Subcutaneous abdominal adipose tissue (tissue), 5 donors: ENCODE results near the gene PCDH19.

Experiments used
- H3K27ac ChIP-seq: one replicate; pipeline ENCODE4 v1.7.0; 2013; ENCODE audit warnings: low read depth, mild to moderate bottlenecking, inconsistent platforms, low read length, moderate library complexity
- H3K27me3 ChIP-seq, 5 donors: one replicate each; pipeline ENCODE4 v1.7.0; 2013; ENCODE audit warnings: low read length in 5 of 5, inconsistent platforms in 1 of 5; ENCODE audit not compliant: control insufficient read depth in 5 of 5, insufficient read depth in 4 of 5
- H3K36me3 ChIP-seq, 5 donors: one replicate each; pipeline ENCODE4 v1.7.0; 2013; ENCODE audit warnings: low read length in 5 of 5; ENCODE audit not compliant: control insufficient read depth in 5 of 5, insufficient read depth in 5 of 5
- H3K4me1 ChIP-seq, 5 donors: one replicate each; pipeline ENCODE4 v1.7.0; 2013; ENCODE audit warnings: low read length in 5 of 5, mild to moderate bottlenecking in 3 of 5, moderate library complexity in 1 of 5; ENCODE audit not compliant: control insufficient read depth in 5 of 5, insufficient read depth in 5 of 5
- H3K4me3 ChIP-seq, 5 donors: one replicate each; pipeline ENCODE4 v1.7.0; 2013; ENCODE audit warnings: low read length in 5 of 5, low read depth in 1 of 5
- H3K9ac ChIP-seq, 5 donors: one replicate each; pipeline ENCODE4 v1.7.0; 2013; ENCODE audit warnings: low read length in 5 of 5, mild to moderate bottlenecking in 4 of 5, moderate library complexity in 3 of 5
- H3K9me3 ChIP-seq, 5 donors: one replicate each; pipeline ENCODE4 v1.7.0; 2013; ENCODE audit warnings: low read length in 5 of 5; ENCODE audit not compliant: control insufficient read depth in 5 of 5
- donor health status: healthy.
- donor health status: healthy.
- donor health status: healthy.
- donor health status: healthy.
- donor health status: healthy.

Gene PCDH19

DNA sequence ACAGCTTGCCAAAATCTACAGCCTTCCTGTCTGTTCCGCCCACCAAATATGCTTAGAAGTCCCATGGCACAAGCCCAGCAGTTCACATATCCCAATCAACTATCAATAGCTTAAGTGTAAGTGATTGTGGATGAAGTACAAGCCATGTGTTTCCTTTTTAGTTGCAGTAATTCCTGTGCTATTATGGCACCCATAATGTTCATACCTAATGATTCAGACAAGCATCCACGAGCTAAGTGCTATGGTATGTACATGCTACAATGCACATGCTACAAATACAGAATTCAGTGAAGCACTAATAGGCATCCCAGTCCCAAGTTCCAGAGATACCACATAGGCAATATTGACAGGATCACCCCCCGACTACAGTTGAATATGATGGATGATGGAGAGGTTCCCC lies 94.5 kb downstream of the PCDH19 start:
- Histone ChIP-seq H3K9me3 (no peaks in the 10 kb centered on the region), H3K4me3 (no peak overlapping the region), H3K27ac (no peak overlapping the region), H3K4me1 (no peaks in the 10 kb centered on the region), H3K27me3 (peaks cover 0 to 11% (median 3%) of the 10 kb centered on the region in 5 donors), H3K36me3 (no peaks in the 10 kb centered on the region), H3K9ac (no peak overlapping the region)

DNA sequence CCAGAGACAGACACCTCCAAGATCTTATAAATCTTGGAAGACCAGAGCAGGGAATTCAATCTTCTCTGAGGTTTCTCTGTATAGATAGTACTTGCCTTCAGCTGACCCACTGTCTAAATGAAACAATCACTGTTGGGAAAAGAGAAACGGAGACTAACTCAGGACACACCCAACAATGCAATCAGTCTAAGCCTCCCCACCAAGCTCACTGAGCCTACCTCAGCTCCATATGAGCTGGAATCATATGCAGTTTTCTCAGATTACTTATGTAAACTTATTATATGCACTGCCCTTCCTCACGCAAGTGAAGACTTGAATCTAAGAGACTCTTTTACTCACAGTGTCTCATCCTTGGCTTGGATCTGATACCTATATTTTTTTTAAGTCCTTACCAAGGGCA lies 110.5 kb downstream of the PCDH19 start:
- Histone ChIP-seq H3K4me1 (no peaks in the 10 kb centered on the region), H3K9ac (no peak overlapping the region), H3K9me3 (no peaks in the 10 kb centered on the region), H3K36me3 (peaks cover 0 to 3% (median 0%) of the 10 kb centered on the region in 5 donors), H3K27me3 (peaks cover 0 to 11% (median 6%) of the 10 kb centered on the region in 5 donors), H3K27ac (no peak overlapping the region), H3K4me3 (no peak overlapping the region)

GRCh38 chrX:100297728-100298127 lies 112.3 kb downstream of the PCDH19 start:
- H3K36me3 ChIP-seq = peaks cover 0 to 3% (median 0%) of the 10 kb centered on the region in 5 donors
- no peaks in the 10 kb centered on the region for H3K9me3 ChIP-seq
- no peak overlapping the region for H3K9ac ChIP-seq
- H3K27me3 ChIP-seq = peaks cover 0 to 7% (median 5%) of the 10 kb centered on the region in 5 donors
- no peak overlapping the region for H3K4me3 ChIP-seq
- H3K4me1 ChIP-seq = no peaks in the 10 kb centered on the region
- H3K27ac ChIP-seq = no peak overlapping the region

GRCh38 chrX:100296183-100296753 lies 113.8 kb downstream of the PCDH19 start:
- Histone ChIP-seq H3K27ac (no peak overlapping the region), H3K9ac (no peak overlapping the region)

GRCh38 chrX:100294965-100295364 lies 115.1 kb downstream of the PCDH19 start:
- Histone ChIP-seq H3K9ac (no peak overlapping the region), H3K4me3 (no peak overlapping the region), H3K27ac (no peak overlapping the region), H3K9me3 (no peaks in the 10 kb centered on the region), H3K36me3 (peaks cover 0 to 3% (median 0%) of the 10 kb centered on the region in 5 donors), H3K4me1 (no peaks in the 10 kb centered on the region), H3K27me3 (peaks cover 0 to 11% (median 6%) of the 10 kb centered on the region in 5 donors)

More at GRCh38 chrX:100296183-100296753, 113.8 kb downstream of the PCDH19 start:
- H3K4me3 ChIP-seq = no peak overlapping the region
- no peaks in the 10 kb centered on the region for H3K9me3 ChIP-seq
- no peaks in the 10 kb centered on the region for H3K4me1 ChIP-seq
- peaks cover 0 to 11% (median 5%) of the 10 kb centered on the region in 5 donors for H3K27me3 ChIP-seq
- peaks cover 0 to 3% (median 0%) of the 10 kb centered on the region in 5 donors for H3K36me3 ChIP-seq

DNA sequence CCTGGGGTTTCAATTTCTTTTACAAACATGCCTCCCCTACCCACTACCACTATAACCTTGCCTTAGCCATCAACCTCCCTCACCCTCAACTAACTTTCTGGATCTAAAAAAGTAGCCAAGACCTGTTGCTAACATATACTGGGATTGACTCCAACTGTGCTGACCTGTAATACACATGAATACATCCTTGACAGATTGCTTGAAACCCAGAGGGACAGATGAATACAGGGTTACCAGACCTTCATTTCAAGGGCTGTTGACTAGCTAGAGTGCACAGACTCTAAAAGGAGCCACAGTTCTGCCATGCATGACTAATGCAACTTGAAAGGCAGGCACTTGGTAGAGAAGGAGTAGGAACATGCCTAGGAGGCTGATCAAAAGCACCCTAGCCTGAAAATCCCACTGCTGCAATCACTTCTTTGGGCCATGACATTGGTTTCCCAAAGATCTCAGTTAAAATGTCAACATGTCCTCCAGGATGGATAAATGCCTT lies 121.0 kb downstream of the PCDH19 start:
- Histone ChIP-seq H3K4me3 (no peak overlapping the region), H3K36me3 (no peaks in the 10 kb centered on the region), H3K9ac (no peak overlapping the region), H3K4me1 (no peaks in the 10 kb centered on the region), H3K27me3 (peaks cover 0 to 23% (median 8%) of the 10 kb centered on the region in 5 donors), H3K27ac (no peak overlapping the region), H3K9me3 (no peaks in the 10 kb centered on the region)

- no peak overlapping the region for H3K4me3 ChIP-seq
- H3K9me3 ChIP-seq = peaks cover 0 to 3% (median 0%) of the 10 kb centered on the region in 5 donors
- H3K9ac ChIP-seq = no peak overlapping the region
- no peaks in the 10 kb centered on the region for H3K36me3 ChIP-seq
- peaks cover 0 to 3% (median 0%) of the 10 kb centered on the region in 5 donors for H3K27me3 ChIP-seq
- no peaks in the 10 kb centered on the region for H3K4me1 ChIP-seq
- H3K27ac ChIP-seq = no peak overlapping the region
Observed at GRCh38 chrX:100277231-100277630, 132.8 kb downstream of the PCDH19 start.

DNA sequence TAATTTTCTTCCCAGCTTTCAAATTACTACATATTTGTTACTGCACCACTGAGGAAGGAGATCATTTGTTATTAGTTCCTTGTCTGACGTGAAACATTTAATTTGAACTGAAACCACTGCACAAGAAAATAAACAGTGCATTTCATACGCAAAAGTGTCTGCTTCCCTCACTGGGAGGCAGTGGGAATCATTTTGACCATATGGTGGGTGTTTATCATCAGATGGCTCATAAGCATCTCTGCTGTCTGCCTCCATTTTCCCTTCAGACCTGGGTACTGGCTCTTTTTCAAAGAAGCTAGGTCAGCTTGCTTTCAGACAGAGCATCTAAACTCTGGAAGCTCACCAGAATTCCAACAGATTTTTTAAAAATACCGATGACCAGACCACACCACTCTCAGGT lies 135.2 kb downstream of the PCDH19 start:
- Histone ChIP-seq H3K9ac (no peak overlapping the region), H3K9me3 (peaks cover 0 to 6% (median 0%) of the 10 kb centered on the region in 5 donors), H3K27me3 (peaks cover 0 to 3% (median 0%) of the 10 kb centered on the region in 5 donors)

DNA sequence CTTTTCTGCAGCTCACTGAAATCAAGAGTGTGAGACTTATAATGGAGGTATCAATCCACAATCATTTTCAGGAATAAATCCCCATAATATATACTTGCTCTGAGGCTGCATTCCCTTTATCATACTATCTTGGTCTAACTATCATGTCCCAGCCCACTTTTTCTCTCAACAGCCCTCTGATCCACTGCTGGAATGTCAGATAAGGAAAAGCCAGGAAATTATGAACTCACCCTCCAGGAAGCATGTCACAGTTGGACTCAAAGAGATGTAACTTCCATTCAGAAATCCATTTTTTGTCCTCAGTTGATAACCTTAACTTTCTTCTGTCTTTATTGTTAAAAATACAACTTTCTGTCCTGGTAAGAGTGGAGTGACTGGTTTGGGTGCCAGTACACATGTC lies 144.9 kb downstream of the PCDH19 start:
- Histone ChIP-seq H3K27me3 (peaks cover 0 to 6% (median 0%) of the 10 kb centered on the region in 5 donors), H3K36me3 (no peaks in the 10 kb centered on the region), H3K9me3 (peaks cover 0 to 3% (median 0%) of the 10 kb centered on the region in 5 donors), H3K27ac (no peak overlapping the region), H3K9ac (no peak overlapping the region), H3K4me3 (no peak overlapping the region), H3K4me1 (no peaks in the 10 kb centered on the region)

More for the DNA sequence above, 135.2 kb downstream of the PCDH19 start:
- Histone ChIP-seq H3K27ac (no peak overlapping the region), H3K4me3 (no peak overlapping the region), H3K4me1 (no peaks in the 10 kb centered on the region), H3K36me3 (no peaks in the 10 kb centered on the region)

DNA sequence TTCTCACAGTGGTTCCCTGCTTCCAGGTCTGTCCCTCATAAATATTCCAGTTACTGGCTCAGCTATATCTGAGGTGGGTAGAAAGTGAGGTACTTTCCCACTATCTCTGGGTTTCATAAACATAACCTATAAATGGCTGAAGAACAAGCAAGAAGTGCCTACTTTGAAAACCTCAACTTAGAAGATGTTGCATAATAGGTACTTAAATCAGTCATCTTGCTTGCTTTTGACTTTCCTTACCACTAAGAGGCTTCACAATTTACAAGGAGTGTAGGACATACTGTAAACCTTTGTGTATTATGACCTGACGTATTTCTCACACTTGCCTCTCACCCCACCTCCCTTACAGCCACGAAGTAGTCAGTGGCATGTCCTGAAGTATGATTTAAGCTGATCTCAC lies 145.9 kb downstream of the PCDH19 start:
- no peaks in the 10 kb centered on the region for H3K36me3 ChIP-seq
- H3K4me3 ChIP-seq = no peak overlapping the region
- no peak overlapping the region for H3K9ac ChIP-seq
- H3K4me1 ChIP-seq = no peaks in the 10 kb centered on the region
- H3K27ac ChIP-seq = no peak overlapping the region
- H3K27me3 ChIP-seq = peaks cover 0 to 6% (median 0%) of the 10 kb centered on the region in 5 donors
- H3K9me3 ChIP-seq = peaks cover 0 to 3% (median 0%) of the 10 kb centered on the region in 5 donors
